WTC11 (cell line): ENCODE results near the gene SAMM50. TPM values are rescaled to one million over a fixed set of nuclear protein-coding genes. Genes with fewer than 3 reads are reported as not detected.

Source experiments
- ATAC-seq: fragments of 200-7000 bp; cut with Tn5 transposase; 2 replicates; pipeline ENCODE4 v1.10.0; 2021; ENCODE audit warnings: mild to moderate bottlenecking, moderate library complexity
- CTCF ChIA-PET: fragments of 300-600 bp; sonication (Branson Sonifier 250); formaldehyde crosslinking; loops from one replicate; lab custom pipeline; 2021; ENCODE audit warnings: antibody characterized with exemption; lab: Charles Lee
- POLR2A ChIA-PET: fragments of 350-600 bp; sonication (Branson Sonifier 250); formaldehyde crosslinking; loops from one replicate; lab custom pipeline; 2021; ENCODE audit warnings: antibody characterized with exemption; lab: Charles Lee
- DNase-seq: peaks from one replicate; pipeline ENCODE4 v3.0.0; 2021; ENCODE audit warnings: low spot score
- H3K27ac Mint-ChIP-seq: 2 replicates; pipeline ENCODE4 v1.8.0; 2021; ENCODE audit warnings: mixed read lengths
- H3K27me3 Mint-ChIP-seq: 2 replicates; pipeline ENCODE4 v1.8.0; 2021; ENCODE audit warnings: low read depth, mild to moderate bottlenecking, moderate library complexity, mixed read lengths
- H3K36me3 Mint-ChIP-seq: 2 replicates; pipeline ENCODE4 v1.8.0; 2021; ENCODE audit warnings: mixed read lengths
- H3K4me1 Mint-ChIP-seq: 2 replicates; pipeline ENCODE4 v1.8.0; 2022; ENCODE audit warnings: mixed read lengths
- H3K4me3 Mint-ChIP-seq: 2 replicates; pipeline ENCODE4 v1.8.0; 2021; ENCODE audit warnings: mild to moderate bottlenecking, moderate library complexity, mixed read lengths
- H3K9me3 Mint-ChIP-seq: 2 replicates; pipeline ENCODE4 v1.8.0; 2021; ENCODE audit warnings: mixed read lengths
- CTCF ChIP-seq: fragments of 200-600 bp; IDR thresholded peaks from 2 replicates; pipeline ENCODE4 v1.8.0; 2022; ENCODE audit warnings: antibody characterized with exemption
- ESRRA ChIP-seq: sonication (generic); formaldehyde crosslinking; IDR thresholded peaks from 2 replicates; pipeline ENCODE4 v1.8.1; 2022; ENCODE audit warnings: mild to moderate bottlenecking, missing genetic modification reagents, borderline replicate concordance
- FOXJ3 ChIP-seq: sonication (generic); formaldehyde crosslinking; IDR thresholded peaks from 2 replicates; pipeline ENCODE4 v1.9.0; 2021; ENCODE audit warnings: missing genetic modification reagents, mild to moderate bottlenecking, borderline replicate concordance
- FOXK1 ChIP-seq: sonication (generic); formaldehyde crosslinking; IDR thresholded peaks from 2 replicates; pipeline ENCODE4 v1.8.0; 2022; ENCODE audit warnings: mild to moderate bottlenecking, moderate library complexity, missing genetic modification reagents
- GRHL2 ChIP-seq: fragments of 250-450 bp; sonication (Bioruptor Pico); IDR thresholded peaks from 2 replicates; pipeline ENCODE4 v1.8.0; 2022; ENCODE audit warnings: mild to moderate bottlenecking, moderate library complexity; ENCODE audit not compliant: insufficient replicate concordance, severe bottlenecking
- GTF2I ChIP-seq: fragments of 250-450 bp; sonication (Bioruptor Pico); conservative IDR thresholded peaks from 2 replicates; pipeline ENCODE4 v1.4.0; 2021; ENCODE audit warnings: mild to moderate bottlenecking
- IRF1 ChIP-seq: sonication (generic); formaldehyde crosslinking; IDR thresholded peaks from 2 replicates; pipeline ENCODE4 v1.8.0; 2023; ENCODE audit warnings: missing genetic modification reagents
- IRF2 ChIP-seq: sonication (generic); formaldehyde crosslinking; IDR thresholded peaks from 2 replicates; pipeline ENCODE4 v1.8.0; 2022; ENCODE audit warnings: low read depth, missing genetic modification reagents, borderline replicate concordance
- MXD4 ChIP-seq: fragments of 250-450 bp; sonication (Bioruptor Pico); IDR thresholded peaks from 2 replicates; pipeline ENCODE4 v1.8.0; 2021; ENCODE audit warnings: mild to moderate bottlenecking, moderate library complexity, borderline replicate concordance
- NFATC4 ChIP-seq: fragments of 250-450 bp; sonication (Bioruptor Pico); IDR thresholded peaks from 2 replicates; pipeline ENCODE4 v1.9.0; 2021; ENCODE audit warnings: mild to moderate bottlenecking
- NFYB ChIP-seq: sonication (generic); formaldehyde crosslinking; conservative IDR thresholded peaks from 2 replicates; pipeline ENCODE4 v1.8.0; 2022; ENCODE audit warnings: low read depth, missing genetic modification reagents
- NR1H2 ChIP-seq: sonication (generic); formaldehyde crosslinking; IDR thresholded peaks from 2 replicates; pipeline ENCODE4 v1.9.0; 2021; ENCODE audit warnings: mild to moderate bottlenecking, moderate library complexity, missing genetic modification reagents
- OVOL2 ChIP-seq: fragments of 250-450 bp; sonication (Bioruptor Pico); IDR thresholded peaks from 2 replicates; pipeline ENCODE4 v1.9.0; 2021; ENCODE audit warnings: mild to moderate bottlenecking, borderline replicate concordance
- RELA ChIP-seq: sonication (generic); formaldehyde crosslinking; IDR thresholded peaks from 2 replicates; pipeline ENCODE4 v1.8.1; 2022; ENCODE audit warnings: missing genetic modification reagents, mild to moderate bottlenecking, borderline replicate concordance
- RORB ChIP-seq: fragments of 250-450 bp; sonication (Bioruptor Pico); IDR thresholded peaks from 2 replicates; pipeline ENCODE4 v1.9.0; 2021; ENCODE audit warnings: mild to moderate bottlenecking
- SMAD4 ChIP-seq: sonication (generic); formaldehyde crosslinking; IDR thresholded peaks from 2 replicates; pipeline ENCODE4 v1.8.0; 2022; ENCODE audit warnings: mild to moderate bottlenecking, missing genetic modification reagents
- SP1 ChIP-seq: sonication (generic); formaldehyde crosslinking; conservative IDR thresholded peaks from 2 replicates; pipeline ENCODE4 v1.8.1; 2022; ENCODE audit warnings: missing genetic modification reagents
- STAT6 ChIP-seq: sonication (generic); formaldehyde crosslinking; conservative IDR thresholded peaks from 2 replicates; pipeline ENCODE4 v1.8.1; 2023; ENCODE audit warnings: mild to moderate bottlenecking, low read depth, missing genetic modification reagents, moderate library complexity
- ZNF121 ChIP-seq: sonication (generic); formaldehyde crosslinking; IDR thresholded peaks from 2 replicates; pipeline ENCODE4 v1.8.0; 2023; ENCODE audit warnings: missing genetic modification reagents
- ZNF138 ChIP-seq: sonication (generic); formaldehyde crosslinking; conservative IDR thresholded peaks from 2 replicates; pipeline ENCODE4 v1.8.1; 2022; ENCODE audit warnings: mild to moderate bottlenecking, moderate library complexity, missing genetic modification reagents
- ZNF232 ChIP-seq: sonication (generic); formaldehyde crosslinking; IDR thresholded peaks from 2 replicates; pipeline ENCODE4 v1.8.0; 2022; ENCODE audit warnings: mild to moderate bottlenecking, missing genetic modification reagents
- ZNF317 ChIP-seq: sonication (generic); formaldehyde crosslinking; IDR thresholded peaks from 2 replicates; pipeline ENCODE4 v1.8.1; 2023; ENCODE audit warnings: low read depth, mild to moderate bottlenecking, moderate library complexity, missing genetic modification reagents, borderline replicate concordance
- ZNF396 ChIP-seq: fragments of 250-450 bp; sonication (Bioruptor Pico); IDR thresholded peaks from 2 replicates; pipeline ENCODE4 v1.8.0; 2021; ENCODE audit warnings: mild to moderate bottlenecking, moderate library complexity, borderline replicate concordance
- ZNF425 ChIP-seq: fragments of 250-450 bp; sonication (Bioruptor Pico); conservative IDR thresholded peaks from 2 replicates; pipeline ENCODE4 v1.9.0; 2021; ENCODE audit warnings: mild to moderate bottlenecking
- ZNF512 ChIP-seq: sonication (generic); formaldehyde crosslinking; IDR thresholded peaks from 2 replicates; pipeline ENCODE4 v1.8.1; 2022; ENCODE audit warnings: missing genetic modification reagents, borderline replicate concordance
- total RNA-seq: library from RNA; stranded (reverse); gene quantifications from 3 replicates; pipeline ENCODE4 v1.2.3, GENCODE V29; 2021

Gene SAMM50
- total RNA-seq, 1 experiment from 2014 or later, result 72.1 TPM

GRCh38 chr22:44030051-44030701, 74.9 kb downstream of the SAMM50 start:
- POLR2A ChIA-PET, result interaction anchor here (0.6 kb wide), 1 partner anchor 45 kb away, joined by 3 read pairs; no protein-coding TSS in a partner anchor
- no peak for DNase-seq
- Mint-ChIP-seq H3K27ac (no peak overlapping the region), H3K4me1 (peaks cover 21% of the 10 kb centered on the region), H3K27me3 (no peaks in the 10 kb centered on the region; the same call in 1 of the 2 replicates), H3K9me3 (no peaks in the 10 kb centered on the region)
- CTCF ChIA-PET, result interaction anchor here (0.5 to 1.4 kb wide), 2 partner anchors 37 to 1419 kb away, joined by 3 to 6 read pairs; no protein-coding TSS in a partner anchor
- no peak for ATAC-seq
- no peak for TF ChIP-seq RELA
- TF ChIP-seq ZNF317 (CRISPR knock-in tag), result no peak
- TF ChIP-seq RORB (CRISPR knock-in tag), result no peak
- no peak for TF ChIP-seq ZNF396
- TF ChIP-seq FOXK1 (CRISPR knock-in tag), result no peak
- no peak for TF ChIP-seq ZNF138 (CRISPR knock-in tag)
- no peak for TF ChIP-seq SP1 (CRISPR knock-in tag)
- TF ChIP-seq CTCF, result no peak
- TF ChIP-seq GRHL2 (CRISPR knock-in tag), result no peak
- TF ChIP-seq NFYB, result no peak
- no peak for TF ChIP-seq STAT6 (CRISPR knock-in tag)
- no peak for TF ChIP-seq IRF1 (CRISPR knock-in tag)
- no peak for TF ChIP-seq MXD4
- no peak for TF ChIP-seq ESRRA
- TF ChIP-seq NFATC4 (CRISPR knock-in tag), result no peak
- no peak for TF ChIP-seq GTF2I (CRISPR knock-in tag)
- TF ChIP-seq, all 79 proteins: peak for 0
- Mint-ChIP-seq H3K36me3 (no peaks in the 10 kb centered on the region), H3K4me3 (no peak overlapping the region)

- Mint-ChIP-seq H3K9me3 (no peaks in the 10 kb centered on the region), H3K27me3 (no peaks in the 10 kb centered on the region), H3K27ac (no peak overlapping the region), H3K4me3 (no peak overlapping the region), H3K4me1 (peaks cover 19% of the 10 kb centered on the region), H3K36me3 (no peaks in the 10 kb centered on the region)
- DNase-seq (no peak), ATAC-seq (no peak)
- ChIA-PET POLR2A (no interaction called here), CTCF (interaction anchor here (1.4 kb wide), 1 partner anchor 38 kb away, joined by 6 read pairs; no protein-coding TSS in a partner anchor)
- TF ChIP-seq FOXJ3 (CRISPR knock-in tag), result no peak
- no peak for TF ChIP-seq ZNF232 (CRISPR knock-in tag)
- TF ChIP-seq OVOL2 (CRISPR knock-in tag), result no peak
- no peak for TF ChIP-seq ZNF396
- TF ChIP-seq MXD4, result no peak
- no peak for TF ChIP-seq ZNF512 (CRISPR knock-in tag)
- TF ChIP-seq FOXK1 (CRISPR knock-in tag), result no peak
- TF ChIP-seq SMAD4 (CRISPR knock-in tag), result no peak
- no peak for TF ChIP-seq ZNF121 (CRISPR knock-in tag)
- no peak for TF ChIP-seq NR1H2 (CRISPR knock-in tag)
- no peak for TF ChIP-seq ZNF425 (CRISPR knock-in tag)
- no peak for TF ChIP-seq GRHL2 (CRISPR knock-in tag)
- no peak for TF ChIP-seq IRF2
Measured at GRCh38 chr22:44030702-44031082, 75.5 kb downstream of the SAMM50 start.
